Measurements from ENCODE around the gene IGF2R.

IGF2R gene

GRCh38 chr6:160030103-160030502, 61.2 kb downstream of the IGF2R start:
- DNase-seq = no peak

GRCh38 chr6:160031442-160031841, 62.6 kb downstream of the IGF2R start:
- DNase-seq = no peak

DNA sequence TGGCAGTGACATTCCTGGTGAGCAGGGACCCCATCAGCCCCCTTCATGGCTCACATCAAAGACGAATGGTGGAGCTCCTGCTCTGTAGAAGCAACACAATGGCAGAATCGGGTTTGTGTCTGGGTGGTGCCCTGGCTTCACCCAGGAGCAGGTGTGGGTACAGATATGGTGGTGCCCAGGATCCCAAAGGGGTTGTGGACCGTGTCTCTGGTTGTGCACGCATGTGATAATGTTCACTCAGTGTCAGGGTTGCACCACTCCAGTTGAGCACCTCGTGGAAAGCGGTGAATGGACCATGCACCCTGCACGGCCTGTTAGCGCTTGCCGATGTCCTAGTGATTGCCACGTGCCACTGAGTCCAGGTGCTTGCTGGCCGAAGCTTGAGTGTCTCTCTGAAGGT, 63.0 kb downstream of the IGF2R start:
- no peak for DNase-seq

DNA sequence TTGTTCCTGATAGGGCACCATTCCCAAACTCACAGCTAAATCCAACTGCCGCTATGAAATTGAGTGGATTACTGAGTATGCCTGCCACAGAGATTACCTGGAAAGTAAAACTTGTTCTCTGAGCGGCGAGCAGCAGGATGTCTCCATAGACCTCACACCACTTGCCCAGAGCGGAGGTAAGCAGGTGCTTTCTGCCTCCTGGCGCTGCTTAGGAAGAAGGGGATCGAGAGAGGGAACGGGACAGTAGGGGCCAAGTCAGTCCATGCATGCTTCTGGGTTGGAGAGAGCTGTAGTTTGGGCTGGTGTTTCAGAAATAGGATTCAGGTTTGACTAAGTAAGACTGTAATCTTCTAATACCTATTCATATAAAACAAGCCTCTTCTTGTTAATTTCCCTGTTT, 63.7 kb downstream of the IGF2R start:
- DNase-seq = no peak

DNA sequence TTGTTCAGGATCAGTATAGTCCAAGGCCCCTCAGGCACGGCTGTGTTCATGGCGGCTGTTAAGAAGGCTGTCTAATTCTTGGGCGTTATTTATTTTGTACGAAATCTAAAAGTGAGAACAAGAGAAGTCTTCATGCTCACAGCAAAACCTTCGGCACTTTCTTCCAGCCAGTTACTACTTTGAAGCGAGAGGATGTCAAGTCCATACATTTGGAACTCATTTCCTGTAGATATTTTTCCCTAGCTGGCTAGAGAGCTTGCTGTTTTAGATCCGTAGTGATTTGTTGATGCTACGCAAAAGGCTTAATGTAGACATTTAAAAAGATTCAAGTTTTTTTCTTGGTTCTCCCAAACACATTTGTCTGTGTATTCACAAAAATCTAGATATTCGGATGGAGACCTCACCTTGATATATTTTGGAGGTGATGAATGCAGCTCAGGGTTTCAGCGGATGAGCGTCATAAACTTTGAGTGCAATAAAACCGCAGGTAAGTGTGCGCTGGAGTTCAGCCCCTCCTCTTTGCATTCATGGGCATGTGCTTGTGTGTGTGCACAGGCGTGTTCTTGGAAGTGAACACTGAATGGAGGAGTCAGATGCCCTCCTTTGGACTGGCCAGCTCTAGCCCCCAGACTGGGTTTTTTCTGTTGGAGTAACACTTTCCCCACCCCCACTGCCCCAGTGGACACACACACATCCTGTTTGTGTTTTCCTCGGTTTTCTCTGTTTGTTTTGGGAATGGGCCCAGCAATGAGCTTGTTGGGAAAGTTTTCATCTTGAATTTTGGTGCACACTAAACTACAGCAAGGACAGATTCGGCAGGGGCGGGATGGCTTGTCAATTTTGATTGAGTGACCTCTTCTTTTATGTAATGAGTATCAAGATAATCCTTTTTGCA, 65.4 kb downstream of the IGF2R start:
- DNase-seq = no peak

- no peak for DNase-seq
Measured at GRCh38 chr6:160035241-160035640, 66.4 kb downstream of the IGF2R start.

GRCh38 chr6:160035693-160036330, 66.9 kb downstream of the IGF2R start:
- no peak for DNase-seq

- DNase-seq = no peak
Measured at GRCh38 chr6:160036331-160036695, 67.4 kb downstream of the IGF2R start.

GRCh38 chr6:160036790-160037206, 67.9 kb downstream of the IGF2R start:
- DNase-seq = no peak

DNA sequence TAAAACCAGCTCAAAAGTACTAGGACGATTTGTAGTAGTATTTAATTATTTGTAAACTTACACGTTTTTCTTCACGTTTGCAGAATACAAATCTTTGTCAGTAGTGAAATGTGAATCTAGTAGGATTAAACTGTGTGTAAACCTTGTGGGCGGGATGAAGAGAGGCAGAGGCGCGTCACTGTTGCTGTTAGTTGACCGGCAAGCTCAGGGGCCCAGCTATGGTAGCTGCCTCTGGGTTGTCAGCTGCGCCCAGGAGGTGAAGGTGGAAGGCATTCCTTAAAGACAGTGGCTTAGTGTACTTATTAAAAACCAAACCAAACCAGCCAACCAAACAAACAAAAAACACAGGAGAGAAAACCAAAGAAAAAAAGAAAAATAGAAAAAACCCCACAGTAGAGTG, 69.6 kb downstream of the IGF2R start:
- no peak for DNase-seq

GRCh38 chr6:160039441-160039840, 70.6 kb downstream of the IGF2R start:
- DNase-seq = no peak

DNA sequence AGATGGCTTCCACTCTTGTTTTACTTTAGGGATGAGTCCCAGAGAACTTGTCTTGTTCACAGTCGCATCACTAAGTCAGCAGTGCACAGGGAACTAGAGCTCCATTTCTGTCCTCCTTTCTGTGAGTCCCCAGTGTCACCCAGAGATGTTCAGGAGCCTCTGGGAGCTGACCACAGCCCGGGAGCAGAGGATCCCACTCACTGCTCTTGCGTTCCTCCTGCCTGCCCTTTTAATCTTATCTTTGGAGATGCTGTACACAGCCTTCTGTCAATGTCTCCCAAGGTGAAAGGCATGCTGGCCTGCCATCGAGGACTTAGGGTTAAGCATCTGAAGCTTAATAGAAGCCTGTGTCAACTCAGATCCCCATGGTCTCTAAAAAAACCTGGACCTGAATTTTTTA, 71.2 kb downstream of the IGF2R start:
- DNase-seq = no peak

DNA sequence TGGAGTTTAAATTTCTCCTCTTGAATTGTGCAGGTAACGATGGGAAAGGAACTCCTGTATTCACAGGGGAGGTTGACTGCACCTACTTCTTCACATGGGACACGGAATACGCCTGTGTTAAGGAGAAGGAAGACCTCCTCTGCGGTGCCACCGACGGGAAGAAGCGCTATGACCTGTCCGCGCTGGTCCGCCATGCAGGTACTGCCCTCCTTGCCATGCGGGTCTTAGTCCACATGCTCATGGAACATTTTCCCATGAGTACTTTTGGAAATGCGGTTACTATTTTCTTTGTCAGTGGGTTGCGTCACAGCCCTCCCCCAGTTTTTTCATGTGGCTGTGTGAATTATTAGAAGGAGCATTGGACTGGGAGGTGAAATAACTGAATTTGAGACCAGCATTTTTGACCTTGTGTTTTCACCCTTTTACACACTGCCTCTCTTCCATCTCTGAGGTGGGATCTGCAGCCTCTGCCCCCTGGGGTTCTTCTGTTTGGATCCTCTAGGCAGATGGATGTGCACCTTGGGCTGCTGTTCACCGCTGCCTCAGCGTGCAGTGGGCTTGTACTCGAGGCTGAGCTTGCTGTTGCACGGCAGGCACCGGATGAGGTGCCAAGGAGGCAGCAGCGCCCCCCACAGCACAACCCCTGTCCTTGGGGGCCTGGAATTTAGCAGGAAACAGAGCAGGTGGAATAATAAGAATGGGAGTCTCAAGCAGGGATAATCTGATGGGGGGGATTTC, 71.8 kb downstream of the IGF2R start:
- no peak for DNase-seq

GRCh38 chr6:160041608-160042007, 72.7 kb downstream of the IGF2R start:
- DNase-seq = peak; percentile 34 to 60

- no peak for DNase-seq
Measured at GRCh38 chr6:160042014-160042773, 73.3 kb downstream of the IGF2R start.

DNA sequence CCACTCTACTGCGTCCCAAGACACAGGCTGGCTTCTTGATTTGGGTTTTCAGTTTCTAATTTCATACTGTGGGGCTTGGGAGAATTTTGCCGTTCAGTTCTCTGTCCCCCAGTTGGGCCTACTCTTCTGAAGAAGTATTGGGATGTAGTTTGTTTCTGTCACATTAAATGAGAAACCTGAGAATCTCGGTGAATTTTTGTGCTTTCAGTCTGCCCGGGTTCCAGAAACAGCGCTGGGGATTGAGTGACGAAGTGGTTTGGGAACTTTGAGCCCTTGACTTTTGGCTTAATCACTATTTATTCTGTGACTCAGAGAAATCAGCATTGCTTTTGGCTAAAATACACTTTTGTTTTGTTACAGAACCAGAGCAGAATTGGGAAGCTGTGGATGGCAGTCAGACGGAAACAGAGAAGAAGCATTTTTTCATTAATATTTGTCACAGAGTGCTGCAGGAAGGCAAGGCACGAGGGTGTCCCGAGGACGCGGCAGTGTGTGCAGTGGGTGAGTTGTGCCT, 74.0 kb downstream of the IGF2R start:
- no peak for DNase-seq

DNA sequence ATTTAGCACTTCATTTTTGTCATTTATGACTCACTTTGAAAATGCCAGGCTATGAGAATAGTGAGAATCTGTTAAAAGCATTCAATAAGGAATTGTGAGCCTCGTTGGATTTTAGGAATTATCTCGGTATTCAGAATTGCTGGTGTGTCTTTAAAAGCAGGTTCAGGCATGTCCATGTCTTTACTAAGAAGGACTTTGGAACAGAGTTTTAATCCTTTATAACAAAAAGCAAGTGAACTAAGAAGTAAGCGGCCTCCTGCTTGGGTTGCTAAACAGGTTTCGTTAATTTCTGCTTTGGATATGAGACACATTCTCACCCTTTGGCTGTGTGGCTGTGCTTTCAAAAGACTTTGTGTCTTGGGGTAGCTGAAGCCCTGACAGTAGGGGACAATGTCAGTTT, 74.9 kb downstream of the IGF2R start:
- DNase-seq = no peak

- no peak for DNase-seq
Measured at GRCh38 chr6:160044687-160045086, 75.8 kb downstream of the IGF2R start.

- no peak for DNase-seq
Measured at GRCh38 chr6:160048471-160048870, 79.6 kb downstream of the IGF2R start.

- no peak for DNase-seq
Measured at GRCh38 chr6:160049346-160049745, 80.5 kb downstream of the IGF2R start.

- DNase-seq = no peak
Measured at GRCh38 chr6:160050022-160050421, 81.1 kb downstream of the IGF2R start.

DNA sequence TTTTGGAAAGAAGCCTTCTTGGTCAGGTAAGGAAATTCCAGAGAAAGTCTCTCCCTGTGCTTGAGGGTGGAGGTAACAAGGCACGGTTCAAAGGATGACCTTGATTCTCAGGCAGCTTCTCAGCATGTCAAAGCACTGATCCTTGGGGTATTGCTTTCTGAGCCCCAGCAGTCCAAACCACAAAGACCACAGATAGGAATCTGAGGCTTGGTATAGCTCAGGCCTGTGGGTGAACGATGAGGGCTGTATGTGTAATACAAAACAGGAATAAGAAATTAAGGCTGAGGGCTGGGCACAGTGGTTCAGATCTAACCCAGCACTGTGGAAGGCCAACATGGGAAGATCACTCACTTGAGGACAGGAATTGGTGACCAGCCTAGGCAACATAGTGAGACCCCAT, 82.5 kb downstream of the IGF2R start:
- no peak for DNase-seq

- no peak for DNase-seq
Measured at GRCh38 chr6:160054271-160054670, 85.4 kb downstream of the IGF2R start.
